RCC 7860 (cell line): ENCODE results near the gene RNU1-4.
"Not testable (repeated sequence)": the region's sequence is repeated elsewhere in the genome, so short reads cannot be mapped to it uniquely, and the experiment has no call there.

ENCODE experiments used
- DNase-seq: peaks from one replicate; pipeline ENCODE4 v3.0.0-alpha.2; 2015; ENCODE audit warnings: low spot score
- FAIRE-seq: peaks from 2 replicates; lab custom pipeline; 2012; peaks lifted over from hg19 to GRCh38; lab: Jason Lieb, UNC

Gene RNU1-4

DNA sequence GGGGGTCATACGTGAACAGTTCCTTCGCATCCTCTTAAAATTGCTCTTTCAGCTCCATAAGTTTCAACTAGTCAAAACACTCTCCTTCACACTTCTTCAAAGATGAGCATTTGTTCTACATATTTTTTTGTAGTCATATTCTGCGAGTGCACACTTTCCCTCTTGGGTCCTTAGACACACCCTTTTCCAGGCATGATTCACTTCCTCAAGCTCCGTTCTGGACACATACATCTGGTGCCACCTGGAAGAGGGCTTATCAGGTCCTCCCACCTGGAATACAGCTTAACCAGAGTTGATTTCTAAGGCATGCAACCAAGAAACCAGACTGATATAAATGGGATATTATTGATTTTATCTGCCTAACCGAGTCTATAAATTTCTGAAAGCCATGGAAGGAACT is 47.4 kb downstream of the RNU1-4 start:
- not testable (repeated sequence) for DNase-seq, FAIRE-seq
